Measurements from ENCODE around the gene ZWILCH. TPM values are rescaled to one million over a fixed set of nuclear protein-coding genes. Genes with fewer than 3 reads are reported as not detected.
"Not testable (repeated sequence)": the region's sequence is repeated elsewhere in the genome, so short reads cannot be mapped to it uniquely, and the experiment has no call there.

The ZWILCH gene
- total RNA-seq = 1 to 10 TPM; 3.0 to 8.4 TPM

DNA sequence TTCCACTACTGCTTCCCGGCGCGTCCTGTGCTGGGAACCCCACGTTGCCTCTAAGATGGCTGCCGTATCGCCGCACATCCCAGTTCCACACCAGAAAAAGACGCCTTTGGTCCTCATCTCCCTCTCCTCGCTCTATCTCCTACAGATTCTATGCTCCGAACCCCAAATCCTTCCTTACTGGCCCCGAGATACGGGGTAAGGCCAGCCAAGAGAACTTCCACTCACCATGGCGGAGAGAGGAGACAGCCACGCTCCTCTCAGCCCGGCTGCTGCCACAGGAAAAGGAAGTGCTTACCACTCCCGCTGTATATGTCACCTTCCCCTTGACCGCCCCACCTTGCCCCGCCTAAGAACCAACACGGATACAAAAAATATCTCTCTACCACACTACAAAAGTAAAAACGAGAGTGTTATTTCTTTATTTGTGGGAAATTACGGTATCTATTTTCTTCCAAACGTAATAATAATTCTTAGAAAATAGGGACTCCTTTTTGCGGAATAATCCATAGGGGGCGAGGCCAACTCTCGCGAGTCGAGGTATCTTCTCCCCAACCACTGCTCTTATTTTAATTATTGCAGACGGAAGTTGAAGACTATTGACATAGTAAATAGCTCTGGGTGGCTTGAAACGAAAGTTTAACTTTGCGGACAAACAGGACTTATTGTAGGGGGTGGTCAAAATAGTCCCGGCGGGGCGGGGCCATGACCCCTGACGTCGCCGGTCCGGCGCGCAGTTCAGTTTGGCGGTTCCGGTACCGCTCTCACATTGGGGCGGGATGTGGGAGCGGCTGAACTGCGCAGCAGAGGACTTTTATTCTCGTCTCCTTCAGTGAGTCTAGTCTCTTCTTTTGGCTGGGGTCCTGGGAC lies at the start of gene ZWILCH, which contains the start of gene RPL4:
Gene ZWILCH, plus strand, starts transcription at position 764 of the 867 bp plus-strand sequence. Its CDS starts 13 bp downstream, at position 777.
Gene RPL4, minus strand, starts transcription at position 293 of the 867 bp plus-strand sequence. Its CDS starts 65 bp downstream, at position 228.
- Histone ChIP-seq H3K27ac (peak within 1 kb of the TSS; percentile 92 to 97), H3K4me1 (ENCODE audit: control insufficient read depth in 1 of 2, low read depth in 2 of 2) (peaks cover 13 to 27% of the 10 kb centered on the region in 2 donors), H3K4me3 (peak within 1 kb of the TSS; percentile 95), H3K27me3 (replicated peaks; ENCODE audit: insufficient read depth) (no peaks in the 10 kb centered on the region), H3K36me3 (peaks cover 21% of the 10 kb centered on the region), H3K9me3 (no peaks in the 10 kb centered on the region)
- DNase-seq (ENCODE audit: low spot score) (peak; percentile 47), ATAC-seq (ENCODE audit: insufficient number of reproducible peaks, low FRiP score, low read depth) (peak; percentile 79)
- TF ChIP-seq, protein P1, sequence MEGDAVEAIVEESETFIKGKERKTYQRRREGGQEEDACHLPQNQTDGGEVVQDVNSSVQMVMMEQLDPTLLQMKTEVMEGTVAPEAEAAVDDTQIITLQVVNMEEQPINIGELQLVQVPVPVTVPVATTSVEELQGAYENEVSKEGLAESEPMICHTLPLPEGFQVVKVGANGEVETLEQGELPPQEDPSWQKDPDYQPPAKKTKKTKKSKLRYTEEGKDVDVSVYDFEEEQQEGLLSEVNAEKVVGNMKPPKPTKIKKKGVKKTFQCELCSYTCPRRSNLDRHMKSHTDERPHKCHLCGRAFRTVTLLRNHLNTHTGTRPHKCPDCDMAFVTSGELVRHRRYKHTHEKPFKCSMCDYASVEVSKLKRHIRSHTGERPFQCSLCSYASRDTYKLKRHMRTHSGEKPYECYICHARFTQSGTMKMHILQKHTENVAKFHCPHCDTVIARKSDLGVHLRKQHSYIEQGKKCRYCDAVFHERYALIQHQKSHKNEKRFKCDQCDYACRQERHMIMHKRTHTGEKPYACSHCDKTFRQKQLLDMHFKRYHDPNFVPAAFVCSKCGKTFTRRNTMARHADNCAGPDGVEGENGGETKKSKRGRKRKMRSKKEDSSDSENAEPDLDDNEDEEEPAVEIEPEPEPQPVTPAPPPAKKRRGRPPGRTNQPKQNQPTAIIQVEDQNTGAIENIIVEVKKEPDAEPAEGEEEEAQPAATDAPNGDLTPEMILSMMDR (IDR thresholded peaks at IDR 0.05) = no peak

DNA sequence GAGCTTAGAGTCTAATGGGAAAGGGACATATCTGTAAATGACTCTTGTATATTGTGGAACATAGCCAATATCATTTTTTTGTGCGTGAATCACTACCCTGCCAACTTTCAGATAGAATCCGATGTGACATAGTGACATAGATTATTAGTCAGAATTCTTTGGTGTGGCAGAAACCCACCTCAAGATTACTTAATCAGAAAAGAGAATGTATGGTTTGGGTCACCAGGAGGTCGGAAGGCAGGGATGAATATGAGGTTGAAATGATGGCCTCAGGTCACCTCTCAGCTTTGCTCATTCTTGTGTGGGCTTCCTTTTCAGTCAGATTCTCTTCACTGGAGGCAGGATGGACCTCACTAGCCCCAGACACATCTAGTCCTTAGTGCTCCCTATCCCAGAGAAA lies 48.9 kb upstream of the ZWILCH start:
- DNase-seq (ENCODE audit: low spot score) = no peak
- no peaks in the 10 kb centered on the region for H3K9me3 ChIP-seq
- H3K27ac ChIP-seq = no peak overlapping the region
- H3K27me3 ChIP-seq (replicated peaks; ENCODE audit: insufficient read depth) = no peaks in the 10 kb centered on the region
- no peak overlapping the region for H3K4me3 ChIP-seq
- ATAC-seq (ENCODE audit: insufficient number of reproducible peaks, low FRiP score, low read depth) = no peak
- H3K36me3 ChIP-seq = no peaks in the 10 kb centered on the region
- TF ChIP-seq, protein P1 (IDR thresholded peaks at IDR 0.05) = no peak
- H3K4me1 ChIP-seq (ENCODE audit: control insufficient read depth in 1 of 2, low read depth in 2 of 2) = no peaks in the 10 kb centered on the region

DNA sequence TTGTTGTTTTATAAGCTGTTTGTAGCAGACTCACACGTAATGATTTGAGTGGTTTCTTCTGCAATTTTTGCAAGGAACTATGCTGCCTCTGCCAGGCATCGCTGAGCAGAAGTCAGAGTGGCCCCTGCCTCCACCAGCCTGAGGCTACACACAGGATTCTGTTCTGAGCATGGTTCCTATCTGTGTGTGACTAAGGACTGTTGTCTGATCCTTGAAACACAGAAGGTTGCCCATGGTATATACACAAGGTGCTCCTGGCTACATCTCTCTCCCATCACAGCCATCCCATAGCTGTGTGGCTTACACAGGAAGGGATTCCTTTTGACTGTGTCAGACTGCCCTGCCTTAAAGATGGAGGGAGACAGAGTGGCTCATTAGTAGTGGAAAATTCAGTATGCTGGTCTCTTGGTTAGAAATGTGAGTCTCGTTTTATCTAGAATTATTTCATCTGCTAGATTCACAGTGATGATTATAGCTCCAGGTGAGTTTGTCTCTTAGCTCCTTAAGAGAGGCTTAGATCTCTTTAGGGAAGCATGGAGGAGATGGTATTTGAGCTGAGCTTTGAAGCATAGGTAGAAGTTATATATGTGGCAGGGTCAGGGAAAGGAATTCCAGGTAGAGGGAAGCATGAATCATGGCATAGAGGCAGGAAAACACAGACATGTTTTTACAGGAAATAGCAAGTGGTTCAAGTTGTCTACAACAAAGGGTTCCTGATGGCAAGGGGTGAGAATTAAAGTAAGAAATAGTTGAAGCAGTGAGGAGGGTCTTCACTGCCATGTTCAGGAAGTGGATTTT lies 45.1 kb upstream of the ZWILCH start:
- Histone ChIP-seq H3K36me3 (no peaks in the 10 kb centered on the region), H3K27ac (no peak overlapping the region), H3K4me3 (no peak overlapping the region), H3K27me3 (replicated peaks; ENCODE audit: insufficient read depth) (no peaks in the 10 kb centered on the region), H3K9me3 (no peaks in the 10 kb centered on the region), H3K4me1 (ENCODE audit: control insufficient read depth in 1 of 2, low read depth in 2 of 2) (no peaks in the 10 kb centered on the region)
- TF ChIP-seq, protein P1 (IDR thresholded peaks at IDR 0.05) = no peak
- DNase-seq (ENCODE audit: low spot score) = no peak
- ATAC-seq (ENCODE audit: insufficient number of reproducible peaks, low FRiP score, low read depth) = no peak

DNA sequence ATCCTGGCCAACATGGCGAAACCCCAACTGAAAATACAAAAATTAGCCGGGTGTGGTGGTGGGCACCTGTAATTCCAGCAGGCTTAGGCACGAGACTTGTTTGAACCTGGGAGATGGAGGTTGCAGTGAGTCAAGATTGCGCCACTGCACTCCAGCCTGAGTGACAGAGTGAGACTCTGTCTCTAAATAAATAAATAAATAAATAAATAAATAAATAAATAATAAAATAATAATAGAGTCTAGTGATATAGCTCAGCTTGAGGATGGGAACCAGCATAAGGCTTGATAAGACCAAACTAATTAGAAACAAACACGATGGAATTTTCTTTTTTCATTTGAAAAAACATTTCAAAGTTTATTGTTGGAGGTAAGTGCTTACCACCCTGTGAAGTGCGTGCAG lies 43.8 kb upstream of the ZWILCH start:
- not testable (repeated sequence) for H3K27ac ChIP-seq; H3K27me3 ChIP-seq (replicated peaks; ENCODE audit: insufficient read depth); ATAC-seq (ENCODE audit: insufficient number of reproducible peaks, low FRiP score, low read depth)

DNA sequence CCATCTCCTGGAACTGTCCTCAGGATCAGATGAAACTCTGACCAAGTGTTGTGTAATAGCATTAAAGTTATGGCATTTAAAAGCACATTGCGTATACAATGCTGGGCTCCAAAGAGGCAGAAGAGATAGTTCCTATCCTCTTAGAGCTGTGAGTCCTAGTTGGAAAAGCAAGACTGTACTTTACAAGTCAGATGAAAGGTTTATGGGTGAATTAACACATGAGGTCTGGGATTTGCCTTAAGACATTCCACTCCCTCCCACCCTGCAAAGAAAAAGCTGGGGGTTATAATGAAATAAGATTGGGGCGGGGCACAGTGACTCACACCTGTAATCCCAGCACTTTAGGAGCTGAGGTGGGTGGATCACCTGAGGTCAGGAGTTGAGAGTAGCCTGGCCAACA lies 43.2 kb upstream of the ZWILCH start:
- Histone ChIP-seq H3K4me1 (ENCODE audit: control insufficient read depth in 1 of 2, low read depth in 2 of 2) (no peaks in the 10 kb centered on the region), H3K4me3 (no peak overlapping the region), H3K36me3 (no peaks in the 10 kb centered on the region), H3K27me3 (replicated peaks; ENCODE audit: insufficient read depth) (no peaks in the 10 kb centered on the region), H3K27ac (no peak overlapping the region), H3K9me3 (no peaks in the 10 kb centered on the region)
- TF ChIP-seq, protein P1 (IDR thresholded peaks at IDR 0.05) = no peak
- DNase-seq (ENCODE audit: low spot score) (no peak), ATAC-seq (ENCODE audit: insufficient number of reproducible peaks, low FRiP score, low read depth) (no peak)

More for the DNA sequence above, 43.8 kb upstream of the ZWILCH start:
- not testable (repeated sequence) for H3K9me3 ChIP-seq; DNase-seq (ENCODE audit: low spot score); H3K4me1 ChIP-seq (ENCODE audit: control insufficient read depth in 1 of 2, low read depth in 2 of 2); H3K36me3 ChIP-seq; H3K4me3 ChIP-seq
